Activated T-helper 17 cell treated with anti-CD3 and anti-CD28 coated beads, Interleukin-2, amount 50 U/mL, for 72 hours (primary cell): ENCODE measurements around the gene GFRA4. TPM values are rescaled to one million over a fixed set of nuclear protein-coding genes. Genes with fewer than 3 reads are reported as not detected.

Experiments
- ATAC-seq: fragments of 150-1000 bp; cut with Tn5 transposase; replicated peaks from 2 replicates; pipeline ENCODE4 v1.10.0; 2021; ENCODE audit warnings: mild to moderate bottlenecking, moderate library complexity
- H3K27ac Mint-ChIP-seq: one replicate; pipeline ENCODE4 v1.8.0; 2022; ENCODE audit warnings: mixed read lengths
- H3K27me3 Mint-ChIP-seq: one replicate; pipeline ENCODE4 v1.8.0; 2022; ENCODE audit warnings: mixed read lengths
- H3K36me3 Mint-ChIP-seq: one replicate; pipeline ENCODE4 v1.8.0; 2022; ENCODE audit warnings: low read depth, mild to moderate bottlenecking, mixed read lengths
- H3K4me1 Mint-ChIP-seq: one replicate; pipeline ENCODE4 v1.8.0; 2022; ENCODE audit warnings: mixed read lengths
- H3K4me3 Mint-ChIP-seq: one replicate; pipeline ENCODE4 v1.8.0; 2022; ENCODE audit warnings: mild to moderate bottlenecking, mixed read lengths
- H3K9me3 Mint-ChIP-seq: one replicate; pipeline ENCODE4 v1.8.0; 2022; ENCODE audit warnings: mixed read lengths
- total RNA-seq, 2 donors: library from RNA; stranded (reverse); gene quantifications; one replicate each; pipeline ENCODE4 v1.2.3, GENCODE V29; 2022

GFRA4 gene
- total RNA-seq, 2 donors from 2014 or later, result not detected

GRCh38 chr20:3699037-3699436 lies 35.8 kb upstream of the GFRA4 start:
- no peak for ATAC-seq

GRCh38 chr20:3698591-3699001 lies 35.4 kb upstream of the GFRA4 start:
- no peak overlapping the region for H3K27ac Mint-ChIP-seq
- H3K4me3 Mint-ChIP-seq, result no peak overlapping the region
- no peaks in the 10 kb centered on the region for H3K27me3 Mint-ChIP-seq
- no peaks in the 10 kb centered on the region for H3K36me3 Mint-ChIP-seq
- no peaks in the 10 kb centered on the region for H3K4me1 Mint-ChIP-seq
- H3K9me3 Mint-ChIP-seq, result no peaks in the 10 kb centered on the region
- ATAC-seq, result no peak

More at GRCh38 chr20:3699037-3699436, 35.8 kb upstream of the GFRA4 start:
- Mint-ChIP-seq H3K36me3 (no peaks in the 10 kb centered on the region), H3K27me3 (no peaks in the 10 kb centered on the region), H3K27ac (no peak overlapping the region), H3K4me3 (no peak overlapping the region), H3K9me3 (no peaks in the 10 kb centered on the region), H3K4me1 (no peaks in the 10 kb centered on the region)

- H3K4me1 Mint-ChIP-seq, result no peaks in the 10 kb centered on the region
These were observed 34.5 kb upstream of the GFRA4 start for GRCh38 chr20:3697588-3698305.

GRCh38 chr20:3696745-3697587 lies 33.8 kb upstream of the GFRA4 start:
- no peaks in the 10 kb centered on the region for H3K4me1 Mint-ChIP-seq
- H3K27ac Mint-ChIP-seq, result no peak overlapping the region
- H3K4me3 Mint-ChIP-seq, result no peak overlapping the region
- H3K9me3 Mint-ChIP-seq, result no peaks in the 10 kb centered on the region
- H3K36me3 Mint-ChIP-seq, result no peaks in the 10 kb centered on the region
- no peaks in the 10 kb centered on the region for H3K27me3 Mint-ChIP-seq
- ATAC-seq, result no peak

More at GRCh38 chr20:3697588-3698305, 34.5 kb upstream of the GFRA4 start:
- Mint-ChIP-seq H3K27me3 (no peaks in the 10 kb centered on the region), H3K36me3 (no peaks in the 10 kb centered on the region), H3K4me3 (no peak overlapping the region), H3K9me3 (no peaks in the 10 kb centered on the region), H3K27ac (no peak overlapping the region)
- ATAC-seq, result no peak

GRCh38 chr20:3696200-3696599 lies 33.0 kb upstream of the GFRA4 start:
- Mint-ChIP-seq H3K27ac (no peak overlapping the region), H3K36me3 (no peaks in the 10 kb centered on the region), H3K4me3 (no peak overlapping the region), H3K27me3 (no peaks in the 10 kb centered on the region), H3K9me3 (no peaks in the 10 kb centered on the region), H3K4me1 (no peaks in the 10 kb centered on the region)
- no peak for ATAC-seq

- no peaks in the 10 kb centered on the region for H3K4me1 Mint-ChIP-seq
- ATAC-seq, result no peak
- H3K27ac Mint-ChIP-seq, result no peak overlapping the region
- no peaks in the 10 kb centered on the region for H3K27me3 Mint-ChIP-seq
- H3K4me3 Mint-ChIP-seq, result no peak overlapping the region
- H3K36me3 Mint-ChIP-seq, result no peaks in the 10 kb centered on the region
- H3K9me3 Mint-ChIP-seq, result no peaks in the 10 kb centered on the region
These were observed 31.7 kb upstream of the GFRA4 start for GRCh38 chr20:3694864-3695263.

GRCh38 chr20:3693376-3693775 lies 30.2 kb upstream of the GFRA4 start:
- ATAC-seq, result no peak
- H3K9me3 Mint-ChIP-seq, result no peaks in the 10 kb centered on the region

GRCh38 chr20:3692706-3693294 lies 29.6 kb upstream of the GFRA4 start:
- no peaks in the 10 kb centered on the region for H3K4me1 Mint-ChIP-seq
- no peak overlapping the region for H3K4me3 Mint-ChIP-seq
- no peak overlapping the region for H3K27ac Mint-ChIP-seq
- H3K27me3 Mint-ChIP-seq, result no peaks in the 10 kb centered on the region
- H3K36me3 Mint-ChIP-seq, result no peaks in the 10 kb centered on the region
- no peaks in the 10 kb centered on the region for H3K9me3 Mint-ChIP-seq
- no peak for ATAC-seq

More at GRCh38 chr20:3693376-3693775, 30.2 kb upstream of the GFRA4 start:
- H3K27me3 Mint-ChIP-seq, result no peaks in the 10 kb centered on the region
- no peak overlapping the region for H3K27ac Mint-ChIP-seq
- no peaks in the 10 kb centered on the region for H3K4me1 Mint-ChIP-seq
- no peaks in the 10 kb centered on the region for H3K36me3 Mint-ChIP-seq
- H3K4me3 Mint-ChIP-seq, result no peak overlapping the region

GRCh38 chr20:3691897-3692296 lies 28.7 kb upstream of the GFRA4 start:
- Mint-ChIP-seq H3K27me3 (peaks cover 3% of the 10 kb centered on the region), H3K9me3 (no peaks in the 10 kb centered on the region), H3K4me1 (no peaks in the 10 kb centered on the region), H3K27ac (no peak overlapping the region), H3K4me3 (no peak overlapping the region), H3K36me3 (no peaks in the 10 kb centered on the region)
- ATAC-seq, result no peak

- H3K4me3 Mint-ChIP-seq, result no peak overlapping the region
- ATAC-seq, result no peak
- H3K9me3 Mint-ChIP-seq, result no peaks in the 10 kb centered on the region
- no peaks in the 10 kb centered on the region for H3K36me3 Mint-ChIP-seq
- H3K4me1 Mint-ChIP-seq, result no peaks in the 10 kb centered on the region
- no peak overlapping the region for H3K27ac Mint-ChIP-seq
- H3K27me3 Mint-ChIP-seq, result peaks cover 7% of the 10 kb centered on the region
These were observed 28.1 kb upstream of the GFRA4 start for GRCh38 chr20:3691306-3691705.

GRCh38 chr20:3690413-3690812 lies 27.2 kb upstream of the GFRA4 start:
- no peaks in the 10 kb centered on the region for H3K9me3 Mint-ChIP-seq
- no peak for ATAC-seq

GRCh38 chr20:3689978-3690377 lies 26.8 kb upstream of the GFRA4 start:
- Mint-ChIP-seq H3K4me1 (no peaks in the 10 kb centered on the region), H3K27ac (no peak overlapping the region), H3K36me3 (no peaks in the 10 kb centered on the region), H3K9me3 (no peaks in the 10 kb centered on the region), H3K27me3 (peaks cover 12% of the 10 kb centered on the region), H3K4me3 (no peak overlapping the region)
- no peak for ATAC-seq

More at GRCh38 chr20:3690413-3690812, 27.2 kb upstream of the GFRA4 start:
- H3K36me3 Mint-ChIP-seq, result no peaks in the 10 kb centered on the region
- H3K27me3 Mint-ChIP-seq, result peaks cover 8% of the 10 kb centered on the region
- H3K4me3 Mint-ChIP-seq, result no peak overlapping the region
- no peaks in the 10 kb centered on the region for H3K4me1 Mint-ChIP-seq
- H3K27ac Mint-ChIP-seq, result no peak overlapping the region

- ATAC-seq, result no peak
- Mint-ChIP-seq H3K4me1 (no peaks in the 10 kb centered on the region), H3K27me3 (peaks cover 21% of the 10 kb centered on the region), H3K27ac (no peak overlapping the region), H3K4me3 (no peak overlapping the region), H3K36me3 (no peaks in the 10 kb centered on the region), H3K9me3 (no peaks in the 10 kb centered on the region)
These were observed 24.5 kb upstream of the GFRA4 start for GRCh38 chr20:3687655-3688054.

GRCh38 chr20:3686867-3687321 lies 23.7 kb upstream of the GFRA4 start:
- Mint-ChIP-seq H3K9me3 (no peaks in the 10 kb centered on the region), H3K27me3 (peaks cover 21% of the 10 kb centered on the region), H3K4me3 (no peak overlapping the region), H3K36me3 (no peaks in the 10 kb centered on the region), H3K4me1 (no peaks in the 10 kb centered on the region), H3K27ac (no peak overlapping the region)
- ATAC-seq, result no peak
